ENCODE results near the gene FMNL2. TPM values are rescaled to one million over a fixed set of nuclear protein-coding genes. Genes with fewer than 3 reads are reported as not detected.
A peak's percentile ranks its signal among the peaks of the same experiment; 100 is the strongest.

The FMNL2 gene
- total and polyA plus RNA-seq, 2 experiments from 2014 or later = 16.5 to 45.4 TPM

DNA sequence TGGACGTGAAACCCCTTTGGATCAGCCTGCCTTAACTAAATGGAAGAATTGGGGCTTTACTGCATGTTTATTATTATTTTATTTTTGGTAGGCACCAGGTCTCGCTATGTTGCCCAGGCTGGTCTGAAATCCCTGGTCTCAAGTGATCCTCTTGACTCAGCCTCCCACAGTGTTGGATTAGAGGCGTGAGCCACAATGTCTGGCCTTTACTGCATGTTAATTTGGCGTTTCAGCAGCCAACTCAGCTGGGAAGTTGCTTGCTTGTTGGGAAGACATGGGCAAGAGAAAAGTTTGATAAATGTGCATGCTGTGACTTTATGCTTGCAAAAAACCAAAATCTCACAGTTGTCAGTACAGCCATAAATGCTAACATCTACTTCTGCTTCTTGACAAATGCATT is 105.1 kb downstream of the FMNL2 start:
- no peaks in the 10 kb centered on the region for H3K36me3 ChIP-seq (ENCODE audit: insufficient read depth)
- H3K27me3 ChIP-seq (ENCODE audit: insufficient read depth) = no peaks in the 10 kb centered on the region
- ATAC-seq (peak; percentile 24; the same call in 2 of the 3 replicates), DNase-seq (ENCODE audit: low spot score) (no peak)
- no peak overlapping the region for H2AFZ ChIP-seq
- no peak overlapping the region for H3K4me3 Mint-ChIP-seq
- no peak overlapping the region for H3K27ac Mint-ChIP-seq
- H3K27ac ChIP-seq (ENCODE audit: low read depth) = no peak overlapping the region; the same call in 1 of the 2 replicates
- no peak overlapping the region for H3K4me2 ChIP-seq
- 0 out of 2 replicates have a peak, but pooled peaks cover 4% of the 10 kb centered on the region for H3K9me2 ChIP-seq (ENCODE audit: insufficient read depth)
- peaks cover 42% of the 10 kb centered on the region for H3K4me1 ChIP-seq (ENCODE audit: insufficient read depth)
- peaks cover 99% of the 10 kb centered on the region for H3K79me2 ChIP-seq (replicated peaks; ENCODE audit: insufficient read depth)
- H3K4me3 ChIP-seq = no peak overlapping the region
- H3K9me3 Mint-ChIP-seq = no peaks in the 10 kb centered on the region
- H4K20me1 ChIP-seq (replicated peaks; ENCODE audit: insufficient read depth) = peaks cover 4% of the 10 kb centered on the region; the same call in 1 of the 2 replicates
- peaks cover 7% of the 10 kb centered on the region for H3K27me3 Mint-ChIP-seq (ENCODE audit: insufficient read depth, low read depth, poor library complexity)
- no peaks in the 10 kb centered on the region; the same call in 2 of the 3 replicates for H3K36me3 Mint-ChIP-seq (ENCODE audit: low read depth)
- H3F3A ChIP-seq (replicated peaks; ENCODE audit: low read depth) = no peaks in the 10 kb centered on the region
- no peak for TF ChIP-seq NANOG (IDR thresholded peaks at IDR 0.05; ENCODE audit: borderline replicate concordance)
- TF ChIP-seq ZNF114 (CRISPR knock-in tag; IDR thresholded peaks at IDR 0.05) = no peak
- no peak for TF ChIP-seq ZNF331 (CRISPR knock-in tag; IDR thresholded peaks at IDR 0.05; ENCODE audit: low read depth)
- no peak for TF ChIP-seq JUNB (IDR thresholded peaks at IDR 0.05; ENCODE audit: unreplicated experiment)
- no peak for TF ChIP-seq POLR2AphosphoS5 (IDR thresholded peaks at IDR 0.05; ENCODE audit: low read depth)
- TF ChIP-seq, protein P1, sequence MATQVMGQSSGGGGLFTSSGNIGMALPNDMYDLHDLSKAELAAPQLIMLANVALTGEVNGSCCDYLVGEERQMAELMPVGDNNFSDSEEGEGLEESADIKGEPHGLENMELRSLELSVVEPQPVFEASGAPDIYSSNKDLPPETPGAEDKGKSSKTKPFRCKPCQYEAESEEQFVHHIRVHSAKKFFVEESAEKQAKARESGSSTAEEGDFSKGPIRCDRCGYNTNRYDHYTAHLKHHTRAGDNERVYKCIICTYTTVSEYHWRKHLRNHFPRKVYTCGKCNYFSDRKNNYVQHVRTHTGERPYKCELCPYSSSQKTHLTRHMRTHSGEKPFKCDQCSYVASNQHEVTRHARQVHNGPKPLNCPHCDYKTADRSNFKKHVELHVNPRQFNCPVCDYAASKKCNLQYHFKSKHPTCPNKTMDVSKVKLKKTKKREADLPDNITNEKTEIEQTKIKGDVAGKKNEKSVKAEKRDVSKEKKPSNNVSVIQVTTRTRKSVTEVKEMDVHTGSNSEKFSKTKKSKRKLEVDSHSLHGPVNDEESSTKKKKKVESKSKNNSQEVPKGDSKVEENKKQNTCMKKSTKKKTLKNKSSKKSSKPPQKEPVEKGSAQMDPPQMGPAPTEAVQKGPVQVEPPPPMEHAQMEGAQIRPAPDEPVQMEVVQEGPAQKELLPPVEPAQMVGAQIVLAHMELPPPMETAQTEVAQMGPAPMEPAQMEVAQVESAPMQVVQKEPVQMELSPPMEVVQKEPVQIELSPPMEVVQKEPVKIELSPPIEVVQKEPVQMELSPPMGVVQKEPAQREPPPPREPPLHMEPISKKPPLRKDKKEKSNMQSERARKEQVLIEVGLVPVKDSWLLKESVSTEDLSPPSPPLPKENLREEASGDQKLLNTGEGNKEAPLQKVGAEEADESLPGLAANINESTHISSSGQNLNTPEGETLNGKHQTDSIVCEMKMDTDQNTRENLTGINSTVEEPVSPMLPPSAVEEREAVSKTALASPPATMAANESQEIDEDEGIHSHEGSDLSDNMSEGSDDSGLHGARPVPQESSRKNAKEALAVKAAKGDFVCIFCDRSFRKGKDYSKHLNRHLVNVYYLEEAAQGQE (IDR thresholded peaks at IDR 0.05; ENCODE audit: unreplicated experiment) = no peak
- TF ChIP-seq, protein P2, sequence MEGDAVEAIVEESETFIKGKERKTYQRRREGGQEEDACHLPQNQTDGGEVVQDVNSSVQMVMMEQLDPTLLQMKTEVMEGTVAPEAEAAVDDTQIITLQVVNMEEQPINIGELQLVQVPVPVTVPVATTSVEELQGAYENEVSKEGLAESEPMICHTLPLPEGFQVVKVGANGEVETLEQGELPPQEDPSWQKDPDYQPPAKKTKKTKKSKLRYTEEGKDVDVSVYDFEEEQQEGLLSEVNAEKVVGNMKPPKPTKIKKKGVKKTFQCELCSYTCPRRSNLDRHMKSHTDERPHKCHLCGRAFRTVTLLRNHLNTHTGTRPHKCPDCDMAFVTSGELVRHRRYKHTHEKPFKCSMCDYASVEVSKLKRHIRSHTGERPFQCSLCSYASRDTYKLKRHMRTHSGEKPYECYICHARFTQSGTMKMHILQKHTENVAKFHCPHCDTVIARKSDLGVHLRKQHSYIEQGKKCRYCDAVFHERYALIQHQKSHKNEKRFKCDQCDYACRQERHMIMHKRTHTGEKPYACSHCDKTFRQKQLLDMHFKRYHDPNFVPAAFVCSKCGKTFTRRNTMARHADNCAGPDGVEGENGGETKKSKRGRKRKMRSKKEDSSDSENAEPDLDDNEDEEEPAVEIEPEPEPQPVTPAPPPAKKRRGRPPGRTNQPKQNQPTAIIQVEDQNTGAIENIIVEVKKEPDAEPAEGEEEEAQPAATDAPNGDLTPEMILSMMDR (conservative IDR thresholded peaks at IDR 0.05; ENCODE audit: low read depth in 2 of 2) = no peak
- no peak for TF ChIP-seq STAT1 (IDR thresholded peaks at IDR 0.05; ENCODE audit: unreplicated experiment)
- TF ChIP-seq, protein P3, sequence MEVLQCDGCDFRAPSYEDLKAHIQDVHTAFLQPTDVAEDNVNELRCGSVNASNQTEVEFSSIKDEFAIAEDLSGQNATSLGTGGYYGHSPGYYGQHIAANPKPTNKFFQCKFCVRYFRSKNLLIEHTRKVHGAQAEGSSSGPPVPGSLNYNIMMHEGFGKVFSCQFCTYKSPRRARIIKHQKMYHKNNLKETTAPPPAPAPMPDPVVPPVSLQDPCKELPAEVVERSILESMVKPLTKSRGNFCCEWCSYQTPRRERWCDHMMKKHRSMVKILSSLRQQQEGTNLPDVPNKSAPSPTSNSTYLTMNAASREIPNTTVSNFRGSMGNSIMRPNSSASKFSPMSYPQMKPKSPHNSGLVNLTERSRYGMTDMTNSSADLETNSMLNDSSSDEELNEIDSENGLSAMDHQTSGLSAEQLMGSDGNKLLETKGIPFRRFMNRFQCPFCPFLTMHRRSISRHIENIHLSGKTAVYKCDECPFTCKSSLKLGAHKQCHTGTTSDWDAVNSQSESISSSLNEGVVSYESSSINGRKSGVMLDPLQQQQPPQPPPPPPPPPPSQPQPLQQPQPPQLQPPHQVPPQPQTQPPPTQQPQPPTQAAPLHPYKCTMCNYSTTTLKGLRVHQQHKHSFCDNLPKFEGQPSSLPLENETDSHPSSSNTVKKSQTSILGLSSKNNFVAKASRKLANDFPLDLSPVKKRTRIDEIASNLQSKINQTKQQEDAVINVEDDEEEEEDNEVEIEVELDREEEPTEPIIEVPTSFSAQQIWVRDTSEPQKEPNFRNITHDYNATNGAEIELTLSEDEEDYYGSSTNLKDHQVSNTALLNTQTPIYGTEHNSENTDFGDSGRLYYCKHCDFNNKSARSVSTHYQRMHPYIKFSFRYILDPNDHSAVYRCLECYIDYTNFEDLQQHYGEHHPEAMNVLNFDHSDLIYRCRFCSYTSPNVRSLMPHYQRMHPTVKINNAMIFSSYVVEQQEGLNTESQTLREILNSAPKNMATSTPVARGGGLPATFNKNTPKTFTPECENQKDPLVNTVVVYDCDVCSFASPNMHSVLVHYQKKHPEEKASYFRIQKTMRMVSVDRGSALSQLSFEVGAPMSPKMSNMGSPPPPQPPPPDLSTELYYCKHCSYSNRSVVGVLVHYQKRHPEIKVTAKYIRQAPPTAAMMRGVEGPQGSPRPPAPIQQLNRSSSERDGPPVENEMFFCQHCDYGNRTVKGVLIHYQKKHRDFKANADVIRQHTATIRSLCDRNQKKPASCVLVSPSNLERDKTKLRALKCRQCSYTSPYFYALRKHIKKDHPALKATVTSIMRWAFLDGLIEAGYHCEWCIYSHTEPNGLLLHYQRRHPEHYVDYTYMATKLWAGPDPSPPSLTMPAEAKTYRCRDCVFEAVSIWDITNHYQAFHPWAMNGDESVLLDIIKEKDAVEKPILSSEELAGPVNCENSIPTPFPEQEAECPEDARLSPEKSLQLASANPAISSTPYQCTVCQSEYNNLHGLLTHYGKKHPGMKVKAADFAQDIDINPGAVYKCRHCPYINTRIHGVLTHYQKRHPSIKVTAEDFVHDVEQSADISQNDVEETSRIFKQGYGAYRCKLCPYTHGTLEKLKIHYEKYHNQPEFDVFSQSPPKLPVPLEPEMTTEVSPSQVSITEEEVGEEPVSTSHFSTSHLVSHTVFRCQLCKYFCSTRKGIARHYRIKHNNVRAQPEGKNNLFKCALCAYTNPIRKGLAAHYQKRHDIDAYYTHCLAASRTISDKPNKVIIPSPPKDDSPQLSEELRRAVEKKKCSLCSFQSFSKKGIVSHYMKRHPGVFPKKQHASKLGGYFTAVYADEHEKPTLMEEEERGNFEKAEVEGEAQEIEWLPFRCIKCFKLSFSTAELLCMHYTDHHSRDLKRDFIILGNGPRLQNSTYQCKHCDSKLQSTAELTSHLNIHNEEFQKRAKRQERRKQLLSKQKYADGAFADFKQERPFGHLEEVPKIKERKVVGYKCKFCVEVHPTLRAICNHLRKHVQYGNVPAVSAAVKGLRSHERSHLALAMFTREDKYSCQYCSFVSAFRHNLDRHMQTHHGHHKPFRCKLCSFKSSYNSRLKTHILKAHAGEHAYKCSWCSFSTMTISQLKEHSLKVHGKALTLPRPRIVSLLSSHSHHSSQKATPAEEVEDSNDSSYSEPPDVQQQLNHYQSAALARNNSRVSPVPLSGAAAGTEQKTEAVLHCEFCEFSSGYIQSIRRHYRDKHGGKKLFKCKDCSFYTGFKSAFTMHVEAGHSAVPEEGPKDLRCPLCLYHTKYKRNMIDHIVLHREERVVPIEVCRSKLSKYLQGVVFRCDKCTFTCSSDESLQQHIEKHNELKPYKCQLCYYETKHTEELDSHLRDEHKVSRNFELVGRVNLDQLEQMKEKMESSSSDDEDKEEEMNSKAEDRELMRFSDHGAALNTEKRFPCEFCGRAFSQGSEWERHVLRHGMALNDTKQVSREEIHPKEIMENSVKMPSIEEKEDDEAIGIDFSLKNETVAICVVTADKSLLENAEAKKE (CRISPR knock-in tag; IDR thresholded peaks at IDR 0.05) = no peak
- peaks cover 68% of the 10 kb centered on the region for H3K4me1 Mint-ChIP-seq
